MM.1S (cell line): ENCODE measurements around the gene ALDOB.

Experiments
- EZH2 ChIP-seq: fragments of 300-600 bp; sonication (generic); optimal IDR thresholded peaks from 2 replicates; pipeline ENCODE3; 2017; ENCODE audit warnings: low read depth, mild to moderate bottlenecking, antibody characterized with exemption, low read length, mixed read lengths
- EZH2phosphoT487 ChIP-seq: fragments of 300-600 bp; sonication (generic); IDR thresholded peaks from 2 replicates; pipeline ENCODE4 v1.6.1; 2018; ENCODE audit warnings: antibody characterized with exemption, low read length
- TF ChIP-seq, protein P1 (sequence below): fragments of 300-600 bp; sonication (generic); IDR thresholded peaks from 2 replicates; pipeline ENCODE4 v1.5.1; 2016; ENCODE audit warnings: antibody characterized with exemption, low read length, mixed read lengths

DNA sequence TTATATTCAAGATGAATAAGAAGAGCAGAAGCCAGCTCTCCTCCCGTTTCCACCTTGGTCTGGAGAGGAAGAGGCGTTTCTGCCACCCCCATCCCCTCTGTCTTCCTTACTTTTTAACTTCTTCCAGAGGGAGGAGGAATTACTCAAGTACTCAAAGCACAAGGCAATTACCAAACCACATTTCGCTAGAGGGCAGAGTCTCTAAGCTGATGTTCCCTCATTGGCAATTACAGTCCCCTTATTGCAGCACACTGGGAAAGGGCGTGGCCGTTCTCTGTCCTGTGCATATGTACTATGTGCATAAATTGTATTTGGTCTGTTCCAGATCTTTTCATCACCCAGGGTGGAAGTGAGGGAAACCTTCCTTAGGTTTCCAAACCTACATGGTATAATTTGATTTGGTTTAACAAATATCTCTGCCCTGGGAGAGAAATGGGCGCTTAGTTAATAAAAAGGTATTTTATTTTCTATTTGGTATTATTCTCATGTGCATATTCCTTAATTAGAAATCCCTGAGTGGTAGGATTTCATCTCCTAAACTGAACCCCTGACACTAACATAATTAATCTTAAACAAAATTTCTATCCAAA is 29.8 kb upstream of the ALDOB start:
- TF ChIP-seq, protein P1, sequence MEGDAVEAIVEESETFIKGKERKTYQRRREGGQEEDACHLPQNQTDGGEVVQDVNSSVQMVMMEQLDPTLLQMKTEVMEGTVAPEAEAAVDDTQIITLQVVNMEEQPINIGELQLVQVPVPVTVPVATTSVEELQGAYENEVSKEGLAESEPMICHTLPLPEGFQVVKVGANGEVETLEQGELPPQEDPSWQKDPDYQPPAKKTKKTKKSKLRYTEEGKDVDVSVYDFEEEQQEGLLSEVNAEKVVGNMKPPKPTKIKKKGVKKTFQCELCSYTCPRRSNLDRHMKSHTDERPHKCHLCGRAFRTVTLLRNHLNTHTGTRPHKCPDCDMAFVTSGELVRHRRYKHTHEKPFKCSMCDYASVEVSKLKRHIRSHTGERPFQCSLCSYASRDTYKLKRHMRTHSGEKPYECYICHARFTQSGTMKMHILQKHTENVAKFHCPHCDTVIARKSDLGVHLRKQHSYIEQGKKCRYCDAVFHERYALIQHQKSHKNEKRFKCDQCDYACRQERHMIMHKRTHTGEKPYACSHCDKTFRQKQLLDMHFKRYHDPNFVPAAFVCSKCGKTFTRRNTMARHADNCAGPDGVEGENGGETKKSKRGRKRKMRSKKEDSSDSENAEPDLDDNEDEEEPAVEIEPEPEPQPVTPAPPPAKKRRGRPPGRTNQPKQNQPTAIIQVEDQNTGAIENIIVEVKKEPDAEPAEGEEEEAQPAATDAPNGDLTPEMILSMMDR, result no peak
- TF ChIP-seq EZH2phosphoT487, result no peak
- TF ChIP-seq EZH2, result no peak
